Esophagus squamous epithelium (tissue), 4 donors: Measurements from ENCODE around the gene BCAR3.

Experiments
- CTCF ChIP-seq, 6 experiments: fragments of 450-650 bp in 4 of 6; fragments of 200-600 bp in 2 of 6; sonication (generic) in 2 of 6; IDR thresholded peaks; one replicate each; pipeline ENCODE4 v1.5.1; 2016 to 2019; ENCODE audit warnings: antibody characterized with exemption in 6 of 6, mild to moderate bottlenecking in 4 of 6, moderate library complexity in 4 of 6
- POLR2A ChIP-seq, 4 donors: fragments of 450-650 bp; IDR thresholded peaks; one replicate each; pipeline ENCODE4 v1.6.1; 2017; ENCODE audit warnings: antibody characterized with exemption in 4 of 4, mild to moderate bottlenecking in 4 of 4, moderate library complexity in 3 of 4

- TF ChIP-seq CTCF (IDR thresholded peaks at IDR 0.05) (no peak), POLR2A (IDR thresholded peaks at IDR 0.05) (no peak)
These were observed 36.0 kb upstream of the BCAR3 start for GRCh38 chr1:93717640-93718039.
